CD4-positive, alpha-beta T cell treated with Interleukin-4 for 1 hour (primary cell): ENCODE results near the gene C2.
A peak's percentile ranks its signal among the peaks of the same experiment; 100 is the strongest.
"Not testable (repeated sequence)": the region's sequence is repeated elsewhere in the genome, so short reads cannot be mapped to it uniquely, and the experiment has no call there.

ENCODE experiments used
- DNase-seq, 2 donors: peaks; one replicate each; pipeline ENCODE4 v3.0.0-alpha.2; 2020 to 2022

Gene C2

GRCh38 chr6:31899215-31899614 is 28.3 kb upstream of the C2 start:
- no peak for DNase-seq

GRCh38 chr6:31899882-31900722 is 27.4 kb upstream of the C2 start:
- peak in 1 of 2 donors; percentile 34 for DNase-seq

- no peak for DNase-seq
These were observed 26.6 kb upstream of the C2 start for GRCh38 chr6:31900917-31901414.

- peak; percentile 63 to 69 for DNase-seq
These were observed 26.0 kb upstream of the C2 start for GRCh38 chr6:31901415-31901952.

- peak; percentile 90 for DNase-seq
These were observed 25.4 kb upstream of the C2 start, which contains the start of gene ZBTB12 for GRCh38 chr6:31901953-31902643. ZBTB12 (minus strand) TSS chr6:31902086; CDS start chr6:31901305, 781 bp downstream.

GRCh38 chr6:31903957-31904356 is 23.6 kb upstream of the C2 start:
- no peak for DNase-seq

- DNase-seq: no peak
These were observed 22.5 kb upstream of the C2 start for GRCh38 chr6:31905041-31905440.

GRCh38 chr6:31906122-31906521 is 21.4 kb upstream of the C2 start:
- DNase-seq: no peak

GRCh38 chr6:31906727-31907126 is 20.8 kb upstream of the C2 start:
- DNase-seq: not testable (repeated sequence)

GRCh38 chr6:31907158-31907813 is 20.2 kb upstream of the C2 start:
- DNase-seq: no peak

GRCh38 chr6:31908255-31908654 is 19.3 kb upstream of the C2 start:
- not testable (repeated sequence) for DNase-seq

- DNase-seq: no peak
These were observed 18.7 kb upstream of the C2 start for GRCh38 chr6:31908791-31909190.

- not testable (repeated sequence) for DNase-seq
These were observed 18.2 kb upstream of the C2 start for GRCh38 chr6:31909298-31909697.

- DNase-seq: no peak
These were observed 15.5 kb upstream of the C2 start for GRCh38 chr6:31911826-31912585.

GRCh38 chr6:31915351-31915750 is 12.2 kb upstream of the C2 start:
- no peak for DNase-seq

- DNase-seq: no peak
These were observed 11.8 kb upstream of the C2 start for GRCh38 chr6:31915756-31916155.

GRCh38 chr6:31918069-31918720 is 9.3 kb upstream of the C2 start:
- no peak for DNase-seq

- DNase-seq: no peak
These were observed 7.8 kb upstream of the C2 start for GRCh38 chr6:31919624-31920303.

- DNase-seq: peak in 1 of 2 donors; percentile 61
These were observed 6.7 kb upstream of the C2 start for GRCh38 chr6:31920811-31921210.

GRCh38 chr6:31922942-31923341 is 4.6 kb upstream of the C2 start:
- DNase-seq: peak in 1 of 2 donors; percentile 19
